Omental fat pad (tissue), 4 donors: ENCODE measurements around the gene NIP7. TPM values are rescaled to one million over a fixed set of nuclear protein-coding genes. Genes with fewer than 3 reads are reported as not detected.

Experiments used
- ATAC-seq: fragments of 150-250 bp; one replicate; pipeline ENCODE4 v1.9.1; 2016; ENCODE audit warnings: mild to moderate bottlenecking, moderate library complexity; ENCODE audit not compliant: low FRiP score
- DNase-seq: peaks from one replicate; pipeline ENCODE4 v3.0.0-alpha.2; 2019; ENCODE audit warnings: low spot score
- CTCF ChIP-seq, 3 donors: fragments of 450-650 bp; IDR thresholded peaks; one replicate each; pipeline ENCODE4 v1.5.1; 2016 to 2017; ENCODE audit warnings: antibody characterized with exemption in 3 of 3, mild to moderate bottlenecking in 3 of 3, moderate library complexity in 2 of 3
- total RNA-seq, 4 donors: library from RNA; depleted of rRNA; stranded (reverse); fragments of >200 nt; gene quantifications; one replicate each; pipeline ENCODE4 v1.1.0, GENCODE V29; 2016

Gene NIP7
- total RNA-seq, 4 donors from 2014 or later, result 14.7 to 56.8 (median 17.1) TPM

GRCh38 chr16:69318911-69319289, 20.7 kb upstream of the NIP7 start:
- ATAC-seq, result no peak
- TF ChIP-seq CTCF (IDR thresholded peaks at IDR 0.05), result no peak
- no peak for DNase-seq

- ATAC-seq (no peak), DNase-seq (no peak)
- TF ChIP-seq CTCF (IDR thresholded peaks at IDR 0.05), result no peak
Measured at GRCh38 chr16:69319381-69319780, 20.2 kb upstream of the NIP7 start.

GRCh38 chr16:69319826-69320739, 19.5 kb upstream of the NIP7 start:
- no peak for DNase-seq
- no peak for ATAC-seq
- no peak for TF ChIP-seq CTCF (IDR thresholded peaks at IDR 0.05)

GRCh38 chr16:69320740-69321073, 18.9 kb upstream of the NIP7 start:
- DNase-seq, result no peak
- TF ChIP-seq CTCF (IDR thresholded peaks at IDR 0.05), result no peak
- no peak for ATAC-seq

- DNase-seq, result no peak
- no peak for TF ChIP-seq CTCF (IDR thresholded peaks at IDR 0.05)
- no peak for ATAC-seq
Measured at GRCh38 chr16:69321080-69321479, 18.5 kb upstream of the NIP7 start.

GRCh38 chr16:69322343-69322742, 17.2 kb upstream of the NIP7 start:
- DNase-seq (no peak), ATAC-seq (no peak)
- no peak for TF ChIP-seq CTCF (IDR thresholded peaks at IDR 0.05)

GRCh38 chr16:69323415-69323814, 16.2 kb upstream of the NIP7 start:
- no peak for TF ChIP-seq CTCF (IDR thresholded peaks at IDR 0.05)
- no peak for ATAC-seq

More at GRCh38 chr16:69323415-69323814, 16.2 kb upstream of the NIP7 start:
- DNase-seq, result no peak
